T-helper 17 cell (primary cell): ENCODE measurements around the gene NFATC1. TPM values are rescaled to one million over a fixed set of nuclear protein-coding genes. Genes with fewer than 3 reads are reported as not detected.
A peak's percentile ranks its signal among the peaks of the same experiment; 100 is the strongest.

Experiments used
- ATAC-seq: fragments of 150-1000 bp; cut with Tn5 transposase; 2 replicates; pipeline ENCODE4 v1.10.0; 2021; ENCODE audit warnings: mild to moderate bottlenecking, moderate library complexity
- DNase-seq, 3 donors: peaks; one replicate each; pipeline versions ENCODE4 v3.0.0 to v3.0.0-alpha.2; 2020 to 2021
- H3K9me3 ChIP-seq: one replicate; pipeline ENCODE4 v1.7.0; 2013; ENCODE audit warnings: low read length, mild to moderate bottlenecking; ENCODE audit not compliant: control insufficient read depth, poor library complexity, severe bottlenecking
- H3K27ac Mint-ChIP-seq: one replicate; pipeline ENCODE4 v1.8.0; 2022; ENCODE audit warnings: mild to moderate bottlenecking, moderate library complexity, mixed read lengths
- H3K27me3 Mint-ChIP-seq: one replicate; pipeline ENCODE4 v1.8.0; 2022; ENCODE audit warnings: mixed read lengths
- H3K36me3 Mint-ChIP-seq: one replicate; pipeline ENCODE4 v1.8.0; 2022; ENCODE audit warnings: low read depth, mixed read lengths
- H3K4me1 Mint-ChIP-seq: one replicate; pipeline ENCODE4 v1.8.0; 2022; ENCODE audit warnings: mild to moderate bottlenecking, mixed read lengths
- H3K4me3 Mint-ChIP-seq: one replicate; pipeline ENCODE4 v1.8.0; 2022; ENCODE audit warnings: mild to moderate bottlenecking, moderate library complexity, mixed read lengths
- total RNA-seq, 4 donors: library from RNA in 2 of 4; stranded (reverse) in 2 of 4; gene quantifications; one replicate each; pipeline ENCODE4 v1.2.3 and lab custom pipeline; 2022 to 2026

Gene NFATC1
- total RNA-seq, 2 donors from 2014 or later, result 73.4 to 77.8 TPM

GRCh38 chr18:79558196-79558932 is 162.6 kb downstream of the NFATC1 start:
- H3K9me3 ChIP-seq, result no peaks in the 10 kb centered on the region
- Mint-ChIP-seq H3K27me3 (peaks cover 6% of the 10 kb centered on the region), H3K4me3 (no peak overlapping the region), H3K27ac (peak overlapping the region; percentile 5), H3K36me3 (no peaks in the 10 kb centered on the region), H3K4me1 (peaks cover 3% of the 10 kb centered on the region)
- ATAC-seq, result no peak
- no peak for DNase-seq

DNA sequence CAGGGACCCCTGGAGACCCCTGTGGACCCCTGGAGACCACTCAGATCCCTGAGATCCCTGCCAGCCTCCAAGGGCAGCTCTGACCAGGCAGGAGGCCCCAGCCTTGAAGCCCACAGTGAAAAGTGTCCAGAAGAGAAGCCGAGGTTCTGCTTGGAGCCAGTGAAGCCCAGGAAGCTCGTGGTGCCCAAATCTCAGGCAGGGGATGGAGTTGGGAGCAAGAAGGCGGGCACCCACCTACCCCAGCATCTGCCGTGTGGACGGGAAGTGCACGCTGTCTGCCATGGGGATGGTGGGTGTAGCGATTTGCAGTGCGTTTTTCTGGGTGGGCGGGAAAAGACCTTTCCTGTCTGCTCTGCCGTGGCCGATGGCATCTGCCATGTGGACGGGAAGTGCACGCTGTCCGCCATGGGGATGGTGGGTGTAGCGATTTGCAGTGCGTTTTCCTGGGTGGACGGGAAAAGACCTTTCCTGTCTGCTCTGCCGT is 163.2 kb downstream of the NFATC1 start:
- Mint-ChIP-seq H3K36me3 (no peaks in the 10 kb centered on the region), H3K4me1 (peaks cover 3% of the 10 kb centered on the region), H3K4me3 (no peak overlapping the region), H3K27me3 (peaks cover 6% of the 10 kb centered on the region), H3K27ac (peak overlapping the region; percentile 5)
- DNase-seq (no peak), ATAC-seq (no peak)
- H3K9me3 ChIP-seq, result no peaks in the 10 kb centered on the region

GRCh38 chr18:79559436-79559835 is 163.7 kb downstream of the NFATC1 start:
- no peak for DNase-seq

GRCh38 chr18:79560042-79560860 is 164.5 kb downstream of the NFATC1 start:
- no peaks in the 10 kb centered on the region for H3K9me3 ChIP-seq
- Mint-ChIP-seq H3K27me3 (peaks cover 6% of the 10 kb centered on the region), H3K4me3 (no peak overlapping the region), H3K4me1 (peaks cover 3% of the 10 kb centered on the region), H3K36me3 (no peaks in the 10 kb centered on the region), H3K27ac (no peak overlapping the region)
- no peak for ATAC-seq
- DNase-seq, result no peak

More at GRCh38 chr18:79559436-79559835, 163.7 kb downstream of the NFATC1 start:
- no peaks in the 10 kb centered on the region for H3K36me3 Mint-ChIP-seq
- H3K4me3 Mint-ChIP-seq, result no peak overlapping the region
- H3K9me3 ChIP-seq, result no peaks in the 10 kb centered on the region
- H3K4me1 Mint-ChIP-seq, result peaks cover 3% of the 10 kb centered on the region
- no peak overlapping the region for H3K27ac Mint-ChIP-seq
- peaks cover 6% of the 10 kb centered on the region for H3K27me3 Mint-ChIP-seq
- no peak for ATAC-seq

GRCh38 chr18:79560861-79561210 is 165.1 kb downstream of the NFATC1 start:
- peaks cover 6% of the 10 kb centered on the region for H3K27me3 Mint-ChIP-seq
- ATAC-seq (no peak), DNase-seq (no peak)
- H3K4me1 Mint-ChIP-seq, result peaks cover 3% of the 10 kb centered on the region
- H3K4me3 Mint-ChIP-seq, result no peak overlapping the region
- no peaks in the 10 kb centered on the region for H3K36me3 Mint-ChIP-seq
- no peaks in the 10 kb centered on the region for H3K9me3 ChIP-seq
- no peak overlapping the region for H3K27ac Mint-ChIP-seq

DNA sequence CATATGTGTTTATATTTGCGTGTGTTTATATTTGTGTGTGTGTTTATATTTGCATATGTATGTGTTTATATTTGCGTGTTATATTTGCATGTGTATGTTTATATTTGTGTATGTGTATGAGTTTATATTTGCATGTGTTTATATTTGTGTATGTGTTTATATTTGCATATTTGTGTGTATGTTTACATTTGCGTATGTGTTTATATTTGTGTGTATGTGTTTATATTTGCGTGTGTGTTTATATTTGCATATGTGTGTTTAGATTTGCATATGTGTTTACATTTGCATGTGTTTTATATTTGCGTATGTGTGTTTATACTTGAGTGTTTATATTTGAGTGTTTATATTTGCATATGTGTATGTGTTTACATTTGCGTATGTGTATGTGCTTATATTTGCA is 168.2 kb downstream of the NFATC1 start:
- H3K4me3 Mint-ChIP-seq, result no peak overlapping the region
- DNase-seq (no peak), ATAC-seq (no peak)
- no peaks in the 10 kb centered on the region for H3K9me3 ChIP-seq
- H3K36me3 Mint-ChIP-seq, result no peaks in the 10 kb centered on the region
- H3K4me1 Mint-ChIP-seq, result peaks cover 3% of the 10 kb centered on the region
- no peak overlapping the region for H3K27ac Mint-ChIP-seq
- H3K27me3 Mint-ChIP-seq, result peaks cover 16% of the 10 kb centered on the region

GRCh38 chr18:79564441-79564840 is 168.7 kb downstream of the NFATC1 start:
- peaks cover 21% of the 10 kb centered on the region for H3K27me3 Mint-ChIP-seq

GRCh38 chr18:79566771-79567431 is 171.2 kb downstream of the NFATC1 start:
- H3K36me3 Mint-ChIP-seq, result peaks cover 3% of the 10 kb centered on the region
- ATAC-seq, result no peak
- H3K4me3 Mint-ChIP-seq, result no peak overlapping the region
- no peaks in the 10 kb centered on the region for H3K9me3 ChIP-seq
- peaks cover 26% of the 10 kb centered on the region for H3K27me3 Mint-ChIP-seq
- peak overlapping the region; percentile 6 for H3K27ac Mint-ChIP-seq
- H3K4me1 Mint-ChIP-seq, result no peaks in the 10 kb centered on the region
- DNase-seq, result peak in 1 of 3 donors; percentile 3

More at GRCh38 chr18:79564441-79564840, 168.7 kb downstream of the NFATC1 start:
- Mint-ChIP-seq H3K36me3 (no peaks in the 10 kb centered on the region), H3K27ac (no peak overlapping the region), H3K4me3 (no peak overlapping the region), H3K4me1 (peaks cover 3% of the 10 kb centered on the region)
- H3K9me3 ChIP-seq, result no peaks in the 10 kb centered on the region
- no peak for DNase-seq
- ATAC-seq, result no peak

DNA sequence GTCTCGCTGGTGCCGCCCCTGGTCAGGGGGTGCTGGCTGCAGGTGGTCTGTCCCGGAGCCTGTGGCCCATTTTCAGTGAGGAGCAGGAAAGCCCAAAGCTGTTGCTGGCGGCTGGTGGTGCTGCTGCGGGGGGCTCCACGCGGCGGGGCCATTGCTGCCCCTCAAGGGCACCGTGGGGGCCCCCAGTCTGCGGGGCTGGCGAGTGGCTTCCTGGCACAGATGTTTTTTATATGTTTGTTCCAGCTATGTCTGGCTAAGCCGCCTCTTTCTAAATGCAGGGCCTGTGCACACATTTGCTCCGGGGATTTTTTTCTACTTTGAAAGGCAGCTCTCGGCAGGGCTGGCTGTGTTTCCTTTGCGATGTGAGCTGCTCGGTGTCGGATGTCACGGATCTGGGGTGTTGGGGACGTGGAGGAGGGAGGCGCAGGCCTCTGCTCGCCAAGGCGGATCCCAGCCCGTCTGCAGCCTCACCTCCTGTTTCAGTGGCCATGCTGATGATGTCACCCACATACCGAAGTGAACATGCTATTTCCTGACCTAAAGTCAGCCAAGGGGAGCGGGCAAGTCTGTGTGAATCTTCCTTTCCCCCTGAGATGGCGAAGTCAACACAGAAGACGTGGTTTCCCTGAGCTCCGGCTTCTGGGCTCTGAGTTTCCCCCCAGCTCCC is 171.9 kb downstream of the NFATC1 start:
- DNase-seq (no peak), ATAC-seq (no peak)
- H3K27ac Mint-ChIP-seq, result peak overlapping the region; percentile 6
- peaks cover 26% of the 10 kb centered on the region for H3K27me3 Mint-ChIP-seq
- no peaks in the 10 kb centered on the region for H3K9me3 ChIP-seq
- H3K4me3 Mint-ChIP-seq, result no peak overlapping the region
- peaks cover 3% of the 10 kb centered on the region for H3K36me3 Mint-ChIP-seq
- H3K4me1 Mint-ChIP-seq, result no peaks in the 10 kb centered on the region

- Mint-ChIP-seq H3K36me3 (peaks cover 3% of the 10 kb centered on the region), H3K4me3 (no peak overlapping the region), H3K4me1 (no peaks in the 10 kb centered on the region), H3K27ac (no peak overlapping the region), H3K27me3 (peaks cover 26% of the 10 kb centered on the region)
- ATAC-seq (no peak), DNase-seq (no peak)
- no peaks in the 10 kb centered on the region for H3K9me3 ChIP-seq
These were observed 172.9 kb downstream of the NFATC1 start for GRCh38 chr18:79568543-79569205.

DNA sequence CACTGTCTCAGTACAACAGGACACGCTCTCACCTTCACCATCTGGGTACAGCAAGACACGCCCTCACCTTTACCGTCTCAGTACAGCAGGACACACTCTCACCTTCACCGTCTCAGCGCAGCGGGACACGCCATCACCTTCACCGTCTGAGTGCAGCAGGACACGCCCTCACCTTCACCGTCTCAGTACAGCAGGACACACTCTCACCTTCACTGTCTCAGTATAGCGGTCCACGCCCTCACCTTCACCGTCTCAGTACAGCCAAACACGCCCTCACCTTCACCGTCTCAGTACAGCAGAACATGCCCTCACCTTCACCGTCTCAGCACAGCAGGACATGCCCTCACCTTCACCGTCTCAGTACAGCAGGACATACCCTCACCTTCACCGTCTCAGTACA is 174.0 kb downstream of the NFATC1 start:
- H3K4me1 Mint-ChIP-seq, result no peaks in the 10 kb centered on the region
- no peaks in the 10 kb centered on the region for H3K9me3 ChIP-seq
- H3K27me3 Mint-ChIP-seq, result peaks cover 26% of the 10 kb centered on the region
- ATAC-seq (no peak), DNase-seq (no peak)
- no peak overlapping the region for H3K27ac Mint-ChIP-seq
- peaks cover 3% of the 10 kb centered on the region for H3K36me3 Mint-ChIP-seq
- no peak overlapping the region for H3K4me3 Mint-ChIP-seq
